Loucy (cell line): ENCODE results near the gene VWA8.

Experiments
- H2AFZ ChIP-seq: fragments of 200-600 bp; sonication (generic); 2 replicates; pipeline ENCODE4 v1.6.0; 2016; ENCODE audit warnings: antibody characterized with exemption, mild to moderate bottlenecking, low read length, moderate library complexity
- H3F3A ChIP-seq: fragments of 200-600 bp; 2 replicates; pipeline ENCODE4 v1.6.0; 2016; ENCODE audit warnings: antibody characterized with exemption, low read depth, mild to moderate bottlenecking
- H3K27me3 ChIP-seq: fragments of 200-600 bp; sonication (generic); 2 replicates; pipeline ENCODE4 v1.6.1; 2014; ENCODE audit warnings: low read length, mild to moderate bottlenecking; ENCODE audit not compliant: insufficient read depth, poor library complexity, severe bottlenecking
- H3K36me3 ChIP-seq: fragments of 200-600 bp; sonication (generic); 2 replicates; pipeline ENCODE4 v1.6.1; 2016; ENCODE audit warnings: low read length; ENCODE audit not compliant: insufficient read depth
- H3K4me1 ChIP-seq: fragments of 200-600 bp; sonication (generic); 2 replicates; pipeline ENCODE4 v1.5.1; 2014; ENCODE audit warnings: low read length, mild to moderate bottlenecking; ENCODE audit not compliant: insufficient read depth, poor library complexity, severe bottlenecking
- H3K4me2 ChIP-seq: fragments of 200-600 bp; sonication (generic); 2 replicates; pipeline ENCODE4 v1.6.0; 2014; ENCODE audit warnings: antibody characterized with exemption, low read length, low read depth, mild to moderate bottlenecking; ENCODE audit not compliant: poor library complexity, severe bottlenecking
- H3K4me3 ChIP-seq: fragments of 200-600 bp; sonication (generic); 2 replicates; pipeline ENCODE4 v1.5.1; 2014; ENCODE audit warnings: low read length, mild to moderate bottlenecking, mixed read lengths; ENCODE audit not compliant: poor library complexity, severe bottlenecking
- H3K79me2 ChIP-seq: fragments of 200-600 bp; sonication (generic); 2 replicates; pipeline ENCODE4 v1.6.1; 2014; ENCODE audit warnings: low read length; ENCODE audit not compliant: insufficient read depth
- H3K9ac ChIP-seq: fragments of 200-600 bp; sonication (generic); 2 replicates; pipeline ENCODE4 v1.6.0; 2014; ENCODE audit warnings: mild to moderate bottlenecking, low read depth, low read length, moderate library complexity; ENCODE audit not compliant: poor library complexity, severe bottlenecking
- H3K9me2 ChIP-seq: fragments of 200-600 bp; sonication (generic); replicated peaks from 2 replicates; pipeline ENCODE4 v1.6.1; 2016; ENCODE audit warnings: low read depth, low read length, mixed read lengths
- H3K9me3 ChIP-seq: fragments of 200-600 bp; sonication (generic); 2 replicates; pipeline ENCODE4 v1.6.1; 2014; ENCODE audit warnings: mild to moderate bottlenecking, antibody characterized with exemption, low read length, low read depth; ENCODE audit not compliant: insufficient read depth
- H4K20me1 ChIP-seq: fragments of 200-600 bp; sonication (generic); 2 replicates; pipeline ENCODE4 v1.6.0; 2014; ENCODE audit warnings: antibody characterized with exemption, low read length, mild to moderate bottlenecking; ENCODE audit not compliant: insufficient read depth, poor library complexity, severe bottlenecking
- CTCF ChIP-seq: fragments of 200-600 bp; sonication (generic); conservative IDR thresholded peaks from 2 replicates; pipeline ENCODE4 v1.5.1; 2014; ENCODE audit warnings: mild to moderate bottlenecking, antibody characterized with exemption, low read length
- EZH2phosphoT487 ChIP-seq: fragments of 200-600 bp; IDR thresholded peaks from 2 replicates; pipeline ENCODE4 v1.6.1; 2018; ENCODE audit warnings: antibody characterized with exemption, mild to moderate bottlenecking, moderate library complexity, borderline replicate concordance

The VWA8 gene

GRCh38 chr13:41859565-41859964, 101.3 kb downstream of the VWA8 start:
- Histone ChIP-seq H3K9me2 (no peaks in the 10 kb centered on the region), H2AFZ (no peak overlapping the region), H3K9me3 (no peaks in the 10 kb centered on the region), H3K27me3 (no peaks in the 10 kb centered on the region), H3F3A (no peaks in the 10 kb centered on the region), H3K4me3 (no peak overlapping the region), H3K36me3 (peaks cover 7% of the 10 kb centered on the region; the same call in 1 of the 2 replicates), H3K9ac (no peak overlapping the region), H3K4me1 (no peaks in the 10 kb centered on the region), H3K4me2 (no peak overlapping the region), H4K20me1 (no peaks in the 10 kb centered on the region), H3K79me2 (no peaks in the 10 kb centered on the region)
- TF ChIP-seq CTCF (no peak), EZH2phosphoT487 (no peak)

- H4K20me1 ChIP-seq: no peaks in the 10 kb centered on the region
- H3K4me3 ChIP-seq: no peak overlapping the region
- no peak overlapping the region for H3K4me2 ChIP-seq
- H3K79me2 ChIP-seq: no peaks in the 10 kb centered on the region
- peaks cover 10% of the 10 kb centered on the region; the same call in 1 of the 2 replicates for H3K36me3 ChIP-seq
- H3K9ac ChIP-seq: no peak overlapping the region
- no peaks in the 10 kb centered on the region for H3K27me3 ChIP-seq
- no peaks in the 10 kb centered on the region for H3K9me2 ChIP-seq
- no peak overlapping the region for H2AFZ ChIP-seq
- H3K9me3 ChIP-seq: no peaks in the 10 kb centered on the region
- TF ChIP-seq CTCF: no peak
- TF ChIP-seq EZH2phosphoT487: no peak
- no peaks in the 10 kb centered on the region for H3F3A ChIP-seq
- no peaks in the 10 kb centered on the region for H3K4me1 ChIP-seq
These were observed 102.1 kb downstream of the VWA8 start for GRCh38 chr13:41858780-41859179.

GRCh38 chr13:41854758-41855157, 106.2 kb downstream of the VWA8 start:
- H3K4me1 ChIP-seq: no peaks in the 10 kb centered on the region
- TF ChIP-seq CTCF (no peak), EZH2phosphoT487 (no peak)
- peaks cover 5% of the 10 kb centered on the region; the same call in 1 of the 2 replicates for H3K9me3 ChIP-seq
- no peak overlapping the region for H3K9ac ChIP-seq
- no peaks in the 10 kb centered on the region for H3F3A ChIP-seq
- H4K20me1 ChIP-seq: no peaks in the 10 kb centered on the region
- H3K27me3 ChIP-seq: no peaks in the 10 kb centered on the region
- H3K36me3 ChIP-seq: peaks cover 9% of the 10 kb centered on the region; the same call in 1 of the 2 replicates
- H3K79me2 ChIP-seq: no peaks in the 10 kb centered on the region
- no peak overlapping the region for H2AFZ ChIP-seq
- no peaks in the 10 kb centered on the region for H3K9me2 ChIP-seq
- H3K4me3 ChIP-seq: no peak overlapping the region
- no peak overlapping the region for H3K4me2 ChIP-seq
